T-helper 17 cell (primary cell): ENCODE measurements around the gene PIK3C2B. TPM values are rescaled to one million over a fixed set of nuclear protein-coding genes. Genes with fewer than 3 reads are reported as not detected.
"Not testable (repeated sequence)": the region's sequence is repeated elsewhere in the genome, so short reads cannot be mapped to it uniquely, and the experiment has no call there.

Experiments
- ATAC-seq: fragments of 150-1000 bp; cut with Tn5 transposase; 2 replicates; pipeline ENCODE4 v1.10.0; 2021; ENCODE audit warnings: mild to moderate bottlenecking, moderate library complexity
- DNase-seq, 3 donors: peaks; one replicate each; pipeline versions ENCODE4 v3.0.0 to v3.0.0-alpha.2; 2020 to 2021
- H3K9me3 ChIP-seq: one replicate; pipeline ENCODE4 v1.7.0; 2013; ENCODE audit warnings: low read length, mild to moderate bottlenecking; ENCODE audit not compliant: control insufficient read depth, poor library complexity, severe bottlenecking
- H3K27ac Mint-ChIP-seq: one replicate; pipeline ENCODE4 v1.8.0; 2022; ENCODE audit warnings: mild to moderate bottlenecking, moderate library complexity, mixed read lengths
- H3K27me3 Mint-ChIP-seq: one replicate; pipeline ENCODE4 v1.8.0; 2022; ENCODE audit warnings: mixed read lengths
- H3K36me3 Mint-ChIP-seq: one replicate; pipeline ENCODE4 v1.8.0; 2022; ENCODE audit warnings: low read depth, mixed read lengths
- H3K4me1 Mint-ChIP-seq: one replicate; pipeline ENCODE4 v1.8.0; 2022; ENCODE audit warnings: mild to moderate bottlenecking, mixed read lengths
- H3K4me3 Mint-ChIP-seq: one replicate; pipeline ENCODE4 v1.8.0; 2022; ENCODE audit warnings: mild to moderate bottlenecking, moderate library complexity, mixed read lengths
- total RNA-seq, 4 donors: library from RNA in 2 of 4; stranded (reverse) in 2 of 4; gene quantifications; one replicate each; pipeline ENCODE4 v1.2.3 and lab custom pipeline; 2022 to 2026

The PIK3C2B gene
- total RNA-seq, 2 donors from 2014 or later, result 35.7 to 51.9 TPM

DNA sequence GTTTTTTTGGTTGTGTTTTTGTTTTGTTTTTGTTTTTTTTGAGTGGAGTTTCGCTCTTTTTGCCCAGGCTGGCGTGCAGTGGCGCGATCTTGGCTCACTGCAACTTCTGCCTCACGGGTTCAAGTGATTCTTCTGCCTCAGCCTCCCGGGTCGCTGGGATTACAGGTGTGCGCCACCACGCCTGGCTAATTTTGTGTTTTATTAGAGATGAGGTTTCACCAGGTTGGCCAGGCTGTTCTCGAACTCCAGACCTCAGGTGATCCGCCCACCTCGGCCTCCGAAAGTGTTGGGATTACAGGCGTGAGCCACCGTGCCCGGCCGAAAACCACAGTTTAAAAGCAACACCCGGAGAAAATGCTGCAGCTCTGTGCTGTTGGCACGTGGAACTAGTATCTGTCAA is 22.8 kb upstream of the PIK3C2B start:
- not testable (repeated sequence) for H3K27me3 Mint-ChIP-seq, DNase-seq, H3K4me3 Mint-ChIP-seq, ATAC-seq, H3K9me3 ChIP-seq, H3K36me3 Mint-ChIP-seq, H3K27ac Mint-ChIP-seq
- peaks cover 48% of the 10 kb centered on the region for H3K4me1 Mint-ChIP-seq

DNA sequence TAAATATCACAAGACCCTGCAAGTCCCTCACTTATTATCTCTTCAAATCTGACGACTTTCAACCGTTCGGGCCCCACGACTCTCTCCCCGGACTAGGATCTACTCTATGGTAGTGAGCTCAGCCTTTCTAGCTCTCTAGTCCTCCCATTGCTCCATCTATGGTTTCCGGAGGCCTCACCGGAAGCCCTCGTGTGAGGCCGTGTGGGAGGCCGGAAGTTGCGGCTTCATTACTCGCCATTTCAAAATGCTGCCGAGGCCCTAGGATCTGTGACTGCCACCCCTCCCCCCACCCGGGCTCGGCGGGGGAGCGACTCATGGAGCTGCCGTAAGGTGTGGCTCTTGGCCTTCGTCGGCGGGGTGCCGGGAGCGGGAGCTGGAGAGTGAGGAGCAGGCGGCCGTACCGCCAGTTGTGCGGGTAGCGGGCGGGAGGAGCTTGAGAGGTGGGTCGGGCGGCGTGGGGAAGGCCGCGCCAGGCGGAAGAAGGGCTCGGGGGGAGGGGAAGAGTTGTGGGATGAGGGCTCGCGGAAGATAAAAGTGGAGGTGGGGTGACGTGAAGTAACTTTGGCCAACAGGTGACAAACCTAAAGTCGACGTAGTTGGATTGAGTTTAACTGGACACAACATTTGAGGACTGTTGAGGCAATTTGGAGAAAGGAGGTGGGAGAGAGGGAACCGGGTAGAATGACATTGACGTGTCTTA is 21.7 kb upstream of the PIK3C2B start, which contains the start of gene MDM4:
Gene MDM4 (plus strand): TSS at position 227 of the 700 bp plus-strand sequence. CDS start 9,113 bp downstream, outside the sequence.
- Mint-ChIP-seq H3K27ac (no peak within 1 kb of the TSS), H3K4me1 (peaks cover 40% of the 10 kb centered on the region)

DNA sequence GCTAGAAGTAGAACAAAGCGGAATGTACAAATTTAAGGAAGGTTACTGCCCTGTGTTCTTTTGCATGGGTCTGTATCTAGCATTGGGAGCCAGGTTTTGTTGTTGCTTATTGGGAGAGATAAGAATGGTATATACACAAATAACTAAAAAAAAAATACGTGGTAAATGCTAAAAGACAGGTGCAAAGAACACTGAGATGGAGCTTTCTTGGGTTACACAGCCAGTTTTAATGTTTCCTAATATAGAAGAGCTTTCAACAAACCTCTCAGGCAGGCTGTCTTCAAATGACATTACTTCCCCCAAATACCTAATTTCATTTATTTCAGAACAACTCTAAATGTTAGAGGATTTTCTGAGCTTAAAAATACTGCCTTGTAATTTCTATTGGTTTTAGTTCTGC is 20.2 kb upstream of the PIK3C2B start:
- Mint-ChIP-seq H3K27me3 (no peaks in the 10 kb centered on the region), H3K4me3 (peak overlapping the region; percentile 43), H3K27ac (no peak overlapping the region), H3K4me1 (peaks cover 31% of the 10 kb centered on the region), H3K36me3 (peaks cover 4% of the 10 kb centered on the region)
- ATAC-seq (no peak), DNase-seq (no peak)
- H3K9me3 ChIP-seq, result no peaks in the 10 kb centered on the region

More for the DNA sequence above, 21.7 kb upstream of the PIK3C2B start, which contains the start of gene MDM4:
- peak; percentile 77 for ATAC-seq
- no peaks in the 10 kb centered on the region for H3K27me3 Mint-ChIP-seq
- no peaks in the 10 kb centered on the region for H3K9me3 ChIP-seq
- peaks cover 4% of the 10 kb centered on the region for H3K36me3 Mint-ChIP-seq
- peak; percentile 75 to 87 (median 83) for DNase-seq
- H3K4me3 Mint-ChIP-seq, result no peak within 1 kb of the TSS

- Mint-ChIP-seq H3K27me3 (no peaks in the 10 kb centered on the region), H3K36me3 (peaks cover under 1% of the 10 kb centered on the region), H3K4me1 (peaks cover 17% of the 10 kb centered on the region), H3K27ac (peak overlapping the region; percentile 96), H3K4me3 (peak overlapping the region; percentile 84)
- H3K9me3 ChIP-seq, result no peaks in the 10 kb centered on the region
- peak; percentile 52 for ATAC-seq
- peak in 2 of 3 donors; percentile 44 to 52 for DNase-seq
Measured at GRCh38 chr1:204513117-204513716, 18.6 kb upstream of the PIK3C2B start.

GRCh38 chr1:204511366-204511765 is 16.8 kb upstream of the PIK3C2B start:
- H3K27me3 Mint-ChIP-seq, result no peaks in the 10 kb centered on the region
- no peak overlapping the region for H3K4me3 Mint-ChIP-seq
- ATAC-seq (no peak), DNase-seq (no peak)
- no peaks in the 10 kb centered on the region for H3K36me3 Mint-ChIP-seq
- H3K4me1 Mint-ChIP-seq, result peaks cover 22% of the 10 kb centered on the region
- no peaks in the 10 kb centered on the region for H3K9me3 ChIP-seq
- H3K27ac Mint-ChIP-seq, result peak overlapping the region; percentile 96

- Mint-ChIP-seq H3K27ac (peak overlapping the region; percentile 94), H3K4me1 (peaks cover 27% of the 10 kb centered on the region), H3K27me3 (no peaks in the 10 kb centered on the region), H3K4me3 (no peak overlapping the region), H3K36me3 (no peaks in the 10 kb centered on the region)
- no peak for DNase-seq
- H3K9me3 ChIP-seq, result no peaks in the 10 kb centered on the region
- ATAC-seq, result no peak
Measured at GRCh38 chr1:204509186-204509635, 14.6 kb upstream of the PIK3C2B start.

GRCh38 chr1:204507317-204508105 is 12.9 kb upstream of the PIK3C2B start:
- no peaks in the 10 kb centered on the region for H3K9me3 ChIP-seq
- H3K4me3 Mint-ChIP-seq, result peak overlapping the region; percentile 76
- no peaks in the 10 kb centered on the region for H3K27me3 Mint-ChIP-seq
- no peaks in the 10 kb centered on the region for H3K36me3 Mint-ChIP-seq
- DNase-seq (no peak), ATAC-seq (peak; percentile 46)
- peaks cover 27% of the 10 kb centered on the region for H3K4me1 Mint-ChIP-seq
- H3K27ac Mint-ChIP-seq, result peak overlapping the region; percentile 94

- peaks cover 27% of the 10 kb centered on the region for H3K4me1 Mint-ChIP-seq
- peak; percentile 76 for ATAC-seq
Measured at GRCh38 chr1:204506969-204507316, 12.3 kb upstream of the PIK3C2B start.

DNA sequence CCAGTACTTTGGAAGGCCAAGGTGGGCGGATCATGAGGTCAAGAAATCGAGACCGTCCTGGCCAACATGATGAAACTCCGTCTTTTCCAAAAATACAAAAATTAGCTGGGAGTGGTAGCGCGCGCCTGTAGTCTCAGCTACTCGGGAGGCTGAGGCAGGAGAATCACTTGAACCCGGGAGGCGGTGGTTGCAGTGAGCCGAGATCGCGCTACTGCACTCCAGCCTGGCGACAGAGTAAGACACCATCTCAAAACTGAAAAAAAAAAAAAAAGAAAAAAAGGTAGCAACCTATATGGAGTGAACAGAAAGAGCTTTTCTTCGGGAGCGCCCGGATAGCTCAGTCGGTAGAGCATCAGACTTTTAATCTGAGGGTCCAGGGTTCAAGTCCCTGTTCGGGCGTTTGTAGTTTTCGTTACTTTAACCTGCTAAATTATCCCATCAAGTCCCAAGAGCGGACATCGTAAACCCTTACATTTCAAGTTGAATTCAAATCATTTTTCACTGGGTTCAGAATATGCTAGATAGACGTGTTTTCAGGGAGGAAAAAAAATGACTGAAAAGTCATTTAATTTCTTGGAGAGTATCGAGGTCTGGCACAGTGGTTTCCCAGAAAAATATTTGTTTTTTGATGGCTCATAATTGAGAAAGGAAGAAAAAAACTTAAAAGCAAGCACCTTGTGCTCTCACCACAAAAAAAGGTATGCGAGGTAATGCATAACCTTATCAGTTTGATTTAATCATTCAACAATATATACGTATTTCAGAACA is 11.8 kb upstream of the PIK3C2B start:
- no peaks in the 10 kb centered on the region for H3K9me3 ChIP-seq
- DNase-seq (peak; percentile 26 to 48 (median 46)), ATAC-seq (peak; percentile 67)
- no peaks in the 10 kb centered on the region for H3K27me3 Mint-ChIP-seq
- H3K4me1 Mint-ChIP-seq, result peaks cover 26% of the 10 kb centered on the region
- peak overlapping the region; percentile 94 for H3K27ac Mint-ChIP-seq
- no peaks in the 10 kb centered on the region for H3K36me3 Mint-ChIP-seq
- H3K4me3 Mint-ChIP-seq, result peak overlapping the region; percentile 76

More at GRCh38 chr1:204506969-204507316, 12.3 kb upstream of the PIK3C2B start:
- peak; percentile 48 to 76 (median 74) for DNase-seq
- peak overlapping the region; percentile 94 for H3K27ac Mint-ChIP-seq
- H3K36me3 Mint-ChIP-seq, result no peaks in the 10 kb centered on the region
- H3K27me3 Mint-ChIP-seq, result no peaks in the 10 kb centered on the region
- H3K9me3 ChIP-seq, result no peaks in the 10 kb centered on the region
- peak overlapping the region; percentile 76 for H3K4me3 Mint-ChIP-seq

GRCh38 chr1:204505674-204506200 is 11.1 kb upstream of the PIK3C2B start:
- no peaks in the 10 kb centered on the region for H3K27me3 Mint-ChIP-seq

GRCh38 chr1:204503913-204504519 is 9.4 kb upstream of the PIK3C2B start:
- DNase-seq (no peak), ATAC-seq (no peak)
- H3K9me3 ChIP-seq, result no peaks in the 10 kb centered on the region
- Mint-ChIP-seq H3K4me3 (no peak overlapping the region), H3K4me1 (peaks cover 24% of the 10 kb centered on the region), H3K27me3 (no peaks in the 10 kb centered on the region), H3K27ac (peak overlapping the region; percentile 94), H3K36me3 (no peaks in the 10 kb centered on the region)

More at GRCh38 chr1:204505674-204506200, 11.1 kb upstream of the PIK3C2B start:
- ATAC-seq, result no peak
- no peak for DNase-seq
- H3K27ac Mint-ChIP-seq, result peak overlapping the region; percentile 94
- H3K36me3 Mint-ChIP-seq, result no peaks in the 10 kb centered on the region
- no peaks in the 10 kb centered on the region for H3K9me3 ChIP-seq
- peaks cover 24% of the 10 kb centered on the region for H3K4me1 Mint-ChIP-seq
- peak overlapping the region; percentile 76 for H3K4me3 Mint-ChIP-seq
